Mesenteric fat pad (tissue), 1 donor: ENCODE data around the gene GJA3. TPM values are rescaled to one million over a fixed set of nuclear protein-coding genes. Genes with fewer than 3 reads are reported as not detected.

Experiments
- DNase-seq: peaks from one replicate; pipeline ENCODE4 v3.0.0-alpha.2; 2020; ENCODE audit warnings: low spot score
- total RNA-seq: library from RNA; stranded (reverse); fragmentation: NEBNext Ultra II Directional; extraction: Animal tissue kit (Norgen Biotek cat#: 25700); gene quantifications from one replicate; pipeline ENCODE4 v1.2.1, GENCODE V29; 2021
- donor health status: DM: yes; HTN: yes; CAD: no.

Gene GJA3
- total RNA-seq, 1 donor from 2014 or later, result 0.06 TPM

- DNase-seq, result no peak
Observed at GRCh38 chr13:20151016-20151415, 9.8 kb downstream of the GJA3 start.

- DNase-seq, result no peak
Observed at GRCh38 chr13:20150561-20150960, 10.3 kb downstream of the GJA3 start.

GRCh38 chr13:20149762-20150161, 11.1 kb downstream of the GJA3 start:
- DNase-seq, result no peak

GRCh38 chr13:20148501-20149183, 12.2 kb downstream of the GJA3 start:
- no peak for DNase-seq

- no peak for DNase-seq
Observed at GRCh38 chr13:20146381-20146780, 14.5 kb downstream of the GJA3 start.

GRCh38 chr13:20145521-20145920, 15.3 kb downstream of the GJA3 start:
- DNase-seq, result no peak

GRCh38 chr13:20144141-20144850, 16.6 kb downstream of the GJA3 start:
- no peak for DNase-seq

- no peak for DNase-seq
Observed at GRCh38 chr13:20142927-20143480, 17.8 kb downstream of the GJA3 start.

GRCh38 chr13:20142023-20142926, 18.6 kb downstream of the GJA3 start:
- no peak for DNase-seq

GRCh38 chr13:20141238-20142022, 19.4 kb downstream of the GJA3 start:
- DNase-seq, result no peak

GRCh38 chr13:20140487-20140886, 20.4 kb downstream of the GJA3 start:
- no peak for DNase-seq

- DNase-seq, result no peak
Observed at GRCh38 chr13:20137875-20138274, 23.0 kb downstream of the GJA3 start.

GRCh38 chr13:20136781-20137703, 23.8 kb downstream of the GJA3 start:
- peak; percentile 88 for DNase-seq

GRCh38 chr13:20134732-20135131, 26.1 kb downstream of the GJA3 start:
- DNase-seq, result no peak

GRCh38 chr13:20132052-20132634, 28.7 kb downstream of the GJA3 start:
- no peak for DNase-seq

- DNase-seq, result peak; percentile 67
Observed at GRCh38 chr13:20131057-20131832, 29.6 kb downstream of the GJA3 start.

- DNase-seq, result no peak
Observed at GRCh38 chr13:20130652-20131051, 30.2 kb downstream of the GJA3 start.

- no peak for DNase-seq
Observed at GRCh38 chr13:20130012-20130411, 30.8 kb downstream of the GJA3 start.
